Activated T-cell treated with anti-CD3 and anti-CD28 coated beads for 48 hours (primary cell): Measurements from ENCODE around the gene PIGK.
"Not testable (repeated sequence)": the region's sequence is repeated elsewhere in the genome, so short reads cannot be mapped to it uniquely, and the experiment has no call there.

Experiments
- DNase-seq: peaks from one replicate; pipeline ENCODE4 v3.0.0-alpha.2; 2020; ENCODE audit warnings: low read depth

PIGK gene

GRCh38 chr1:77219166-77219887 is at the start of gene PIGK:
PIGK (minus strand) TSS chr1:77219430; CDS start chr1:77219402, 28 bp downstream.
- peak; percentile 84 for DNase-seq

GRCh38 chr1:77267035-77267434 is 47.8 kb upstream of the PIGK start:
- no peak for DNase-seq

- DNase-seq: no peak
Observed at GRCh38 chr1:77265180-77265579, 46.0 kb upstream of the PIGK start.

GRCh38 chr1:77263708-77264107 is 44.5 kb upstream of the PIGK start:
- DNase-seq: no peak

GRCh38 chr1:77253211-77253610 is 34.0 kb upstream of the PIGK start:
- no peak for DNase-seq

GRCh38 chr1:77250126-77250525 is 30.9 kb upstream of the PIGK start:
- DNase-seq: no peak

- no peak for DNase-seq
Observed at GRCh38 chr1:77245830-77246229, 26.6 kb upstream of the PIGK start.

GRCh38 chr1:77239311-77239710 is 20.1 kb upstream of the PIGK start:
- DNase-seq: no peak

GRCh38 chr1:77238462-77238861 is 19.2 kb upstream of the PIGK start:
- DNase-seq: no peak

- DNase-seq: no peak
Observed at GRCh38 chr1:77234943-77235342, 15.7 kb upstream of the PIGK start.

- DNase-seq: no peak
Observed at GRCh38 chr1:77234096-77234495, 14.9 kb upstream of the PIGK start.

GRCh38 chr1:77232829-77233228 is 13.6 kb upstream of the PIGK start:
- no peak for DNase-seq

- no peak for DNase-seq
Observed at GRCh38 chr1:77230051-77230450, 10.8 kb upstream of the PIGK start.

GRCh38 chr1:77228836-77229235 is 9.6 kb upstream of the PIGK start:
- DNase-seq: no peak

- DNase-seq: no peak
Observed at GRCh38 chr1:77227381-77227780, 8.2 kb upstream of the PIGK start.

GRCh38 chr1:77222496-77222895 is 3.3 kb upstream of the PIGK start:
- no peak for DNase-seq

- DNase-seq: no peak
Observed at GRCh38 chr1:77220687-77221463, 1.6 kb upstream of the PIGK start.

- DNase-seq: no peak
Observed at GRCh38 chr1:77218477-77219165, 609 bp downstream of the PIGK start.

- not testable (repeated sequence) for DNase-seq
Observed at GRCh38 chr1:77204043-77204442, 15.2 kb downstream of the PIGK start.

- no peak for DNase-seq
Observed at GRCh38 chr1:77202751-77203150, 16.5 kb downstream of the PIGK start.

- no peak for DNase-seq
Observed at GRCh38 chr1:77200806-77201205, 18.4 kb downstream of the PIGK start.

- no peak for DNase-seq
Observed at GRCh38 chr1:77200293-77200692, 18.9 kb downstream of the PIGK start.

- no peak for DNase-seq
Observed at GRCh38 chr1:77197351-77197750, 21.9 kb downstream of the PIGK start.
